Measurements from ENCODE around the gene C16orf92. TPM values are rescaled to one million over a fixed set of nuclear protein-coding genes. Genes with fewer than 3 reads are reported as not detected.
"Not testable (repeated sequence)": the region's sequence is repeated elsewhere in the genome, so short reads cannot be mapped to it uniquely, and the experiment has no call there.

Gene C16orf92
- total RNA-seq, 2 donors from 2014 or later, result not detected

DNA sequence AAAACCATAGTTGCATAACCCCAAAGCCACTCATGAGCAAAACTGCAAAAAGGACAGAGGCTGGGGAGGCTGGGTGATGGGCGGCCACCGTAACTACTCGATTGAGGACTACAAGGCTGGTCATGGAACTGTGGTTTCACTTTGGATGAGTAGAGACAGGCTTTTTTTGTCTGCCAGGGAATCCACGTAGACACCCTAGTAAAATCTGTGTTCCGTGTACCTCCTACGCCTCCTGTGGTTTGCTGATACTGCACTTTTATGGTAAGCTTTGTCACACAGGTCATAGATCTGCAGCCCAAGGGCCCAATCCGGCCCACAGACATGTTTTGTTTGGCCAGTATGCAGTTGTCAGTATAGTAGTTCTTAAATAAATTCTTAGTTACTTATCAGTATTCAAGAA, 10.3 kb downstream of the C16orf92 start:
- intact Hi-C loops (cut with DNase I), result no loop called here
- ATAC-seq (no peak), DNase-seq (no peak)

DNA sequence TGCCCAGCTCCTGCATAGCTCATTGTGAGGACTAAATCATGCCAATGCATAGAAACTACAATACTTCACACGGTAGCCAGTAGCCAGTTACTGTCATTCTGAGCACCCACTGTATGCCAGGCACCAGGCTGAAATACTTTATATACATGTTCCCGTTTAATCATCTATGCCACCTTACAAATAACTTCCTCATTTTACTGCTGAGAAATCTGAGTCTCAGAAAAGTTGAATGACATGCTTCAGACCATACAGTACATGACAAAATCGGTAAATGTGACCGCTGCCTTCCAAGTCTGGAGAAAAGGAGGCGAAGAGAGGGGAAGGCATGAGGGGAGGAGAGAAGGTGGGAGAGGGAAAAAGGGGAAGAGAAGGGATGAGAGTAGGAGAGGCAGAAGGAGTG, 17.2 kb downstream of the C16orf92 start:
- intact Hi-C loops (cut with DNase I), result loop anchor here in 1 of 2 donors (10.0 kb wide), 1 partner anchor 55 kb away; the partner anchor contains the start of genes TBX6 and YPEL3
- no peak for DNase-seq
- no peak for ATAC-seq

DNA sequence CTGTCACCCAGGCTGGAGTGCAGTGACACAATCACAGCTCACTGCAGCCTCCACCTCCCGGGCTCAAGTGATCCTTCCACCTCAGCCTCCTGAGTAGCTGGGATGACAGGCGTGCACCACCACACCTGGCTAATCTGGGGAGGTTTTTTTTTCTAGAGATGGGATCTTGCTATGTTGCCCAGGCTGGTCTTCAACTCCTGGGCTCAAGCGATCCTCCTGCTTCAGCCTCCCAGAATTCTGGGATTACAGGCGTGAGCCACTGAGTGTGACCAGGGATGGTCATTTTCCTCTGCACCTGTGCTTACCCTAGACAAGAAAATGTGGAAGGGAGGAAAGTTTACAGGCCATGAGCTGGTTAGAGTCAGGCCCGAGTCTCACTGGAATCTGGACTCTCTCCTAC, 17.7 kb downstream of the C16orf92 start:
- ATAC-seq, DNase-seq: not testable (repeated sequence)
- intact Hi-C loops (cut with DNase I), result loop anchor here in 1 of 2 donors (10.0 kb wide), 1 partner anchor 54 kb away; the partner anchor contains the start of genes TBX6 and YPEL3

DNA sequence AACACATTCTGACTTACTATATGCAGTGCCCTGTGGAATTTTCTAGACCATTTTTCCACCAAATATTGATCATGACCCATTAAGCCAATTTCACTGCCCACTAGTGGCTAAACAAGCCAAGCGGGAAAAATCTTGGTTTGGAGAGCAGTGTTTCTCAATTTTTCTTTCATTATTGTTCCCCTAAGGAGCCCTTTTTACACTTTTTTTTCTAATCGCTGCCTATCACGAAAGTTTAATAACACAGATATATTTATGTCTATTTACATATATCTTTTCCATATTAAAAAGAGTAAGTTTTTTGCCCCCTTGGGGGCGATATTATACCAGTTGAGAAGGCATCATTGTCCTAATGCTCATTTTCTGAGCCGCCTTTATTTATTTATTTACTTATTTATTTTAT, 18.8 kb downstream of the C16orf92 start:
- DNase-seq (no peak), ATAC-seq (no peak)
- intact Hi-C loops (cut with DNase I), result loop anchor here in 1 of 2 donors (10.0 kb wide), 1 partner anchor 53 kb away; the partner anchor contains the start of genes TBX6 and YPEL3

- DNase-seq, result no peak
- intact Hi-C loops (cut with DNase I), result loop anchor here in 1 of 2 donors (10.0 kb wide), 1 partner anchor 49 kb away; the partner anchor contains the start of genes TBX6 and YPEL3
- ATAC-seq, result no peak
Measured at GRCh38 chr16:30046178-30046577, 23.2 kb downstream of the C16orf92 start.

GRCh38 chr16:30046588-30046987, 23.6 kb downstream of the C16orf92 start:
- ATAC-seq, result no peak
- intact Hi-C loops (cut with DNase I), result loop anchor here in 1 of 2 donors (10.0 kb wide), 1 partner anchor 48 kb away; the partner anchor contains the start of genes TBX6 and YPEL3
- DNase-seq, result no peak

- no peak for DNase-seq
- intact Hi-C loops (cut with DNase I), result loop anchor here in 1 of 2 donors (10.0 kb wide), 1 partner anchor 45 kb away; the partner anchor contains the start of genes TBX6 and YPEL3
- ATAC-seq, result no peak
Measured at GRCh38 chr16:30049871-30050270, 26.9 kb downstream of the C16orf92 start.

- no peak for ATAC-seq
- intact Hi-C loops (cut with DNase I), result no loop called here
- DNase-seq, result no peak
Measured at GRCh38 chr16:30051518-30051917, 28.5 kb downstream of the C16orf92 start.

DNA sequence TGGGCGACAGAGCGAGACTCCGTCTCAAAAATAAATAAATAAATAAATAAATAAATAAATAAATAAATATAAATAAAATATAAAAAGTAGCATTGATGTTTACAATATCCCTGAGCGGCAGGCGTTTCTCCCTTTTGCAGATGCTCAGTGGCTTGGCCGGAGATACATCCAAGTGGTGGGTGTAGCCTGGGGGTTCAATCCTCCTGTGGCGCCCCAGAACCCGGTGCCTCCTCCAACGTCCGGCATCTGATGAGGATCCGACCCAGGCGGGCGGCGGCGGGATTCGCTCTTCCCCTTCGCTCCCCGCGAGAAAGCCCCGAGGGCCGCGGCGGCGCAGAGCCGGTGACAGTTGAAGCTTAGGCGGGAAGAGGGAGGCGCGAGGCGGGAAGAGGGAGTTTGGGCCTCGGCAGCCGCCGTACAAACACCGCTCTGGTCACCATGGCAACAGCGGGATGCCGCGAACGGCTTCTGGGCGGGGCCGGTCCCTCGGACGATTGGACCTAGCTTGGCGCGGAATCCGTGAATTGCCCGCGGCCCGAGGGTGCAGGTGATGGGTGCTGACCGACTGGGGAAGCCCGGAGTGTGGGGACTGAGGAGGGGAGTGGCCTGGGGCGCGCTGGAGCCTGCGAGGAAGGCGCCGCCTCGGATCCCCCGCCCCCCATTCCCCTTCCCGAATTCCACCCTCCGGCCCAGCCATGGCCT, 29.8 kb downstream of the C16orf92 start:
- intact Hi-C loops (cut with DNase I), result no loop called here
- peak; percentile 94 to 96 for ATAC-seq
- peak; percentile 97 for DNase-seq

GRCh38 chr16:30053376-30054015, 30.5 kb downstream of the C16orf92 start:
- ATAC-seq (peak; percentile 58 to 68), DNase-seq (peak; percentile 48)
- intact Hi-C loops (cut with DNase I), result no loop called here

- no peak for ATAC-seq
- DNase-seq, result no peak
- intact Hi-C loops (cut with DNase I), result no loop called here
Measured at GRCh38 chr16:30054451-30054850, 31.5 kb downstream of the C16orf92 start.

DNA sequence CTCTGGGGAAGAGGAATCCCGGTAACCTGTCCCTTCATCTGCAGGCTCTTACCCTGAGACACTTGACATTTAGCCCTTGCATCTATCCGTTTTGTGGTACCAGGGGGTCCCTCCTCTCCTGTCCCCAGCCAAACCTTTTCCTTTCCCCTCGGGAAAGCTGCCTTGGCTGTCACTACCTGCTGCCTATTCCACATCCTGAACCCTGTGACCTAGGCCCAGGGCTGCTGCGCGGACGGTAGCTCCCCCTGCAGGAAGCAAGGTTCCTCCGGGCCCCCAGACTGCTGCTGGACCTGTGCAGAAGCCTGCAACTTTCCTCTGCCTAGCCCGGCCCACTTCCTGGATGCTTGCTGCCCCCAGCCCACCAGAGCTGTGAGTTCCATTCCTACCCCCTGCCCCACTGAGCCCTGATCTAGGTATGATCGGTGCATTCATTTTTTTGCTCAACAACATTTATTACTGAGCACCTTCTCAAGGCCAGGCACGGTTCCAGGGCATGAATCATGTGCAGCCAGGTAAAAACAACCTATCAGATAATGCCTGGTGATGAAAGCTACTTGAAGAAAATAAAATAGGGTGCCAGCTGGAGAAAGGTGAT, 32.1 kb downstream of the C16orf92 start:
- intact Hi-C loops (cut with DNase I), result no loop called here
- DNase-seq, result no peak
- ATAC-seq, result peak in 1 of 2 donors; percentile 37

GRCh38 chr16:30060346-30060745, 37.3 kb downstream of the C16orf92 start:
- DNase-seq (no peak), ATAC-seq (no peak)
- intact Hi-C loops (cut with DNase I), result no loop called here

- intact Hi-C loops (cut with DNase I), result no loop called here
- ATAC-seq (no peak), DNase-seq (no peak)
Measured at GRCh38 chr16:30060836-30061554, 38.0 kb downstream of the C16orf92 start.

DNA sequence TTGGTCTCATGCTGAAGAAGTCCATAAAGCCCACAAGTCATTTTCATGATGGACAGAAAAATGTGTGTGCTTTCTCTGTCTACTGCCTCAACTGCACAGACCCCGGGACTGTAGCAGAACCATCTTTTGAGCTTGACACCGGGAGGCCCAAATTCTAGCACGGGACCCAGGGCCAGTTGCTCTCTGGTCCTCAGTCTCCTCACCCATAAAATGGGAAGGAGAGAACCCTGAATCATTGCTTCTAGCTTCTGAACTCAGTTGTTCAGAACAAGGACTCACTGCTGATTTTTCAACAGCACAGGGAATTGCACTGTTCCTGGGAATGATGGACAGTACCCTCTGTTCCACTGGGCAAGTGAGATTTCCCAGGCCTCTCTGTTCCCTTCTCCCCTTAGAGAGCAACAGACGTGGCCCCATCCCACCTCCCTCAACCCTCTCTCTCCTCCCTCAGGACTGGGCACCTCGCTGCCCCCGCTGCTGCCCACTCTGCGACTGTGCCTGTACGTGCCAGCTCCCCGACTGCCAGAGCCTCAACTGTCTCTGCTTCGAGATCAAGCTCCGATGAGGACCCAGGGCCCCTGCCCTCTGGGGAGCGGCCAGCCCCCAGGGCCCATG, 40.4 kb downstream of the C16orf92 start:
- ATAC-seq (no peak), DNase-seq (no peak)
- intact Hi-C loops (cut with DNase I), result no loop called here

DNA sequence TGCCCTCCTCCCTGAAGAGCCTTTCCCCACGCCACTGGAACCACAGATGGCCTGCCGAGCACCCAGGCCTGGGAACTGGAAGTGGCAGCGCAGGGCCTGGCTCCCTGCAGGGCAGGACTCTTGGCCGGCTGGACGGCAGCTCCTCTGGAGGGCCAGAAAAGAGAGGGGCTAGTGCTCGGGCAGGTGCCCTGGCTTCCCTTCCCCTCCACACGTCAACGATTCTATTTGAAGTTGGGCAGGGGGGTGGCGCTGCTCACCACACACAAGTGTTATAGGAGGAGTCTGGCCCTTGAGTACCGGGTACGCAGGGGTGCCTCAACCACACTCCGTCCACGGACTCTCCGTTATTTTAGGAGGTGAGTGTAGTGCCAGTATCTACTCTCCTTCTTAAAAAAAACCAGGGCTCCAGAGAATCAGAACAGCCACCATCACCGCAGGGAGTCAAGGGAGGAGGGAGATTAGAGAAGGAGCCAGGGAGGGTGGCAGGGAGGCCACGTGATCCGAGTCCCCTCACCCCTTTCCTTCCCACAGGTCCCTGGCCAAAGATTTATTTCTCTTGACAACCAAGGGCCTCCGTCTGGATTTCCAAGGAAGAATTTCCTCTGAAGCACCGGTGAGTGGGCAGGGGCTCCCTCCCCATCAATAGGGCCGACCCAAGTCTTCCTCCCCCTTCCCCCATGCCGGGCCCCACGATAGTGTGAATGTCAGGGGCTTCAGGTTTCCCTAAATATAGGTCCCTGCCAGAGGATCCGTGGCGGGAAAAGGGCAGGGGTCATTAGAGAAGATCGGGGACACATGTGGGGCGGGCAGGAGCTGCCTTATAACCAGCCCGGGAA, 41.1 kb downstream of the C16orf92 start:
- peak; percentile 83 for DNase-seq
- peak; percentile 32 to 42 for ATAC-seq
- intact Hi-C loops (cut with DNase I), result no loop called here

DNA sequence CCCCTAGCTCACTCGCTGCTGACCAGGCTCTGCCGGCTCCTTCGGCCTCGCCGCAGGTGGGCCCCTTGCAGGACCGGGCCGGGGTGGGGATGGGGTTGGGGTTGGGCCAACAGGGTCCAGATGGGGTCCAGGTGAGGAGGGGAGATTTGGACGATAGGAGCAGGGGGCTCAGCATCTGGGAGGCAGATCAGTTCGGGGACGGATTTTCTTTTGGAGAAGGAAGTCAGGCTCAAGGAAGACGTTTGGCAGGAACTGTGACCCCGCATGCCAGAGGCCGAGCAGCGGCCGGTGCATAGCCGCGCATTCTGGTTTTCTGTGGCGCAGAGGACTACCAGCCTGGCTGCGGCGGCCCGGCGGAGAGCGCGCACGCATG, 41.7 kb downstream of the C16orf92 start:
- peak in 1 of 2 donors; percentile 1 for ATAC-seq
- intact Hi-C loops (cut with DNase I), result no loop called here

More for the DNA sequence above, 41.7 kb downstream of the C16orf92 start:
- DNase-seq, result no peak
